Naive thymus-derived CD4-positive, alpha-beta T cell (primary cell): Measurements from ENCODE around the gene LRRC4C. TPM values are rescaled to one million over a fixed set of nuclear protein-coding genes. Genes with fewer than 3 reads are reported as not detected.

ENCODE experiments used
- ATAC-seq: fragments of 150-1000 bp; cut with Tn5 transposase; 2 replicates; pipeline ENCODE4 v1.10.0; 2021; ENCODE audit warnings: mild to moderate bottlenecking, moderate library complexity
- CTCF ChIA-PET: fragments of 350-600 bp; sonication (Branson Sonifier 250); formaldehyde crosslinking; loops from one replicate; lab custom pipeline; 2021; ENCODE audit warnings: antibody characterized with exemption; lab: Charles Lee
- POLR2A ChIA-PET: fragments of 350-600 bp; sonication (Branson Sonifier 250); formaldehyde crosslinking; loops from one replicate; lab custom pipeline; 2021; ENCODE audit warnings: antibody characterized with exemption, inconsistent platforms; lab: Charles Lee
- DNase-seq, 9 donors: peaks; one replicate each; pipeline versions ENCODE4 v3.0.0 to v3.0.0-alpha.2; 2020 to 2022; ENCODE audit warnings: mixed read lengths in 1 of 9
- H3K27ac ChIP-seq: one replicate; pipeline ENCODE4 v1.7.0; 2013; ENCODE audit warnings: mild to moderate bottlenecking, low read depth, low read length, moderate library complexity
- H3K27me3 ChIP-seq, 2 donors: one replicate each; pipeline ENCODE4 v1.7.0; 2013; ENCODE audit warnings: low read length in 2 of 2, mild to moderate bottlenecking in 2 of 2, moderate library complexity in 2 of 2; ENCODE audit not compliant: control insufficient read depth in 2 of 2, insufficient read depth in 2 of 2
- H3K36me3 ChIP-seq, 3 experiments: 1 replicate in 2 of 3; 2 replicates in 1 of 3; pipeline ENCODE4 v1.7.0; 2013; ENCODE audit warnings: low read length in 3 of 3, mild to moderate bottlenecking in 3 of 3, moderate library complexity in 1 of 3; ENCODE audit not compliant: insufficient read depth in 3 of 3, control insufficient read depth in 2 of 3
- H3K4me1 ChIP-seq, 2 donors: one replicate each; pipeline ENCODE4 v1.7.0; 2013; ENCODE audit warnings: low read length in 2 of 2, mild to moderate bottlenecking in 2 of 2, moderate library complexity in 1 of 2; ENCODE audit not compliant: control insufficient read depth in 2 of 2, insufficient read depth in 2 of 2
- H3K4me3 ChIP-seq: 2 replicates; pipeline ENCODE4 v1.7.0; 2013; ENCODE audit warnings: mild to moderate bottlenecking, low read length
- H3K9me3 ChIP-seq, 3 experiments: 1 replicate in 2 of 3; 2 replicates in 1 of 3; pipeline ENCODE4 v1.7.0; 2013; ENCODE audit warnings: low read length in 3 of 3; ENCODE audit not compliant: control insufficient read depth in 2 of 3
- H3K27ac Mint-ChIP-seq, 9 donors: one replicate each; pipeline ENCODE4 v1.8.0; 2020 to 2022; ENCODE audit warnings: mixed read lengths in 9 of 9, mild to moderate bottlenecking in 8 of 9, moderate library complexity in 5 of 9, inconsistent platforms in 2 of 9
- H3K27me3 Mint-ChIP-seq, 5 donors: one replicate each; pipeline ENCODE4 v1.8.0; 2021 to 2022; ENCODE audit warnings: mixed read lengths in 5 of 5, mild to moderate bottlenecking in 1 of 5
- H3K36me3 Mint-ChIP-seq, 5 donors: one replicate each; pipeline ENCODE4 v1.8.0; 2020 to 2022; ENCODE audit warnings: mixed read lengths in 5 of 5, mild to moderate bottlenecking in 3 of 5, inconsistent platforms in 1 of 5
- H3K4me1 Mint-ChIP-seq, 7 donors: one replicate each; pipeline ENCODE4 v1.8.0; 2020 to 2022; ENCODE audit warnings: mixed read lengths in 7 of 7, mild to moderate bottlenecking in 3 of 7, inconsistent platforms in 1 of 7
- H3K4me3 Mint-ChIP-seq, 10 donors: one replicate each; pipeline ENCODE4 v1.8.0; 2020 to 2022; ENCODE audit warnings: mild to moderate bottlenecking in 10 of 10, mixed read lengths in 10 of 10, moderate library complexity in 6 of 10, inconsistent platforms in 2 of 10
- H3K9me3 Mint-ChIP-seq, 11 donors: one replicate each; pipeline ENCODE4 v1.8.0; 2020 to 2022; ENCODE audit warnings: mixed read lengths in 11 of 11, mild to moderate bottlenecking in 4 of 11, inconsistent platforms in 1 of 11, moderate library complexity in 1 of 11
- intact Hi-C, 2 donors: fragments of 100-400 bp; cut with micrococcal nuclease; formaldehyde crosslinking; loops; one replicate each; pipeline ENCODE4 v1.15.1; 2023
- polyA plus RNA-seq, 2 donors: library from polyadenylated mRNA; unstranded; fragments of 300-500 nt; fragmentation: Illumina TruSeq; gene quantifications; one replicate each; pipeline ENCODE4 v1.2.3, GENCODE V29; 2021
- total RNA-seq, 6 experiments: library from RNA in 5 of 6; stranded (reverse) in 5 of 6; gene quantifications; 1 replicate in 5 of 6; 2 replicates in 1 of 6; pipeline ENCODE4 v1.2.3 and lab custom pipeline; 2021 to 2026

LRRC4C gene
- total and polyA plus RNA-seq, 7 experiments from 2014 or later, result not detected

DNA sequence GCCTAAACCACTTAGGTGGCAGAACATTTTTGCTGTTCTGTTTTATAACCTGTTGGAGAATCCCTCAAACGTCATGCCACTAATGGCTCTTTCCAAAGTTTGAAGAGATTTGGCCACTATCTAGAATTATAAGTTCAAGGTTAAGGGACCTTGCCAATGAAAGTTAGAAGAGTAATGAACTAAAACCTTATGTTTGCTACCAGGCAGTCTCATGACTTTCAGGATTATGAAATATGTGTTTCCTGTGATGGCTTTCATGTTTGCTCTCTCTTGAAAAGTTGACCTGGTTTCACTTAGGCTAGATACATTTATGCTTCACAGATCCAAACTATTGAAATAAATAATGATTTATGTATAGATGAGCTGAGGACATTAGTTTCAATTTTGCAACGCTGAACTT lies 340.0 kb downstream of the LRRC4C start:
- Mint-ChIP-seq H3K4me1 (no peaks in the 10 kb centered on the region), H3K27ac (no peak overlapping the region), H3K9me3 (peaks cover 0 to 24% (median 9%) of the 10 kb centered on the region in 11 donors), H3K27me3 (no peaks in the 10 kb centered on the region), H3K36me3 (no peaks in the 10 kb centered on the region), H3K4me3 (no peak overlapping the region)
- intact Hi-C loops, result no loop called here
- no peak overlapping the region for H3K27ac ChIP-seq
- CTCF ChIA-PET, result no interaction called here
- no peaks in the 10 kb centered on the region for H3K27me3 ChIP-seq
- no peaks in the 10 kb centered on the region for H3K4me1 ChIP-seq
- no peak overlapping the region for H3K4me3 ChIP-seq
- H3K36me3 ChIP-seq, result no peaks in the 10 kb centered on the region
- ATAC-seq (no peak), DNase-seq (no peak)
- POLR2A ChIA-PET, result no interaction called here
- H3K9me3 ChIP-seq, result no peaks in the 10 kb centered on the region

DNA sequence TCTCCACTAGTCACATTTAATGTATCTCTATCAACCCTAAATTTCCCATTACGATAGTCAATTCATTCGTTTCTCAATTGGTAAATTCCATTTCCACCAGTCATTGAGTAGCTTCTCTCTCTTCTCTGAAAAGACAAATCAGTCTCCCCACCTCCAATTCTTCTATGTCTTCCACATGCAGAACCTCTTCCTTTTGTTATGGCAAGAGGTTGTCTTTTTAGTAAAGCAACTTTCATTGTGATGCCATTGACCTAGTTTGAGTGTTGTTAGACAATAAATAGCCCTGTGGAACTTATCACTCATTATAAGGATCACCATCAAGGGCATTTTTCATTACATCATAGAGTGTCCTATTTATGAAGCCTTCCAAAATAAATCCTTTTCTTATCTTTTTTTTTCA lies 340.9 kb downstream of the LRRC4C start:
- ATAC-seq (no peak), DNase-seq (no peak)
- Mint-ChIP-seq H3K9me3 (peaks cover 0 to 26% (median 8%) of the 10 kb centered on the region in 11 donors), H3K27me3 (no peaks in the 10 kb centered on the region), H3K27ac (no peak overlapping the region), H3K4me1 (no peaks in the 10 kb centered on the region), H3K4me3 (no peak overlapping the region), H3K36me3 (no peaks in the 10 kb centered on the region)
- ChIA-PET POLR2A (no interaction called here), CTCF (no interaction called here)
- Histone ChIP-seq H3K27ac (no peak overlapping the region), H3K9me3 (no peaks in the 10 kb centered on the region), H3K36me3 (no peaks in the 10 kb centered on the region), H3K27me3 (no peaks in the 10 kb centered on the region), H3K4me1 (no peaks in the 10 kb centered on the region), H3K4me3 (no peak overlapping the region)
- intact Hi-C loops, result no loop called here

DNA sequence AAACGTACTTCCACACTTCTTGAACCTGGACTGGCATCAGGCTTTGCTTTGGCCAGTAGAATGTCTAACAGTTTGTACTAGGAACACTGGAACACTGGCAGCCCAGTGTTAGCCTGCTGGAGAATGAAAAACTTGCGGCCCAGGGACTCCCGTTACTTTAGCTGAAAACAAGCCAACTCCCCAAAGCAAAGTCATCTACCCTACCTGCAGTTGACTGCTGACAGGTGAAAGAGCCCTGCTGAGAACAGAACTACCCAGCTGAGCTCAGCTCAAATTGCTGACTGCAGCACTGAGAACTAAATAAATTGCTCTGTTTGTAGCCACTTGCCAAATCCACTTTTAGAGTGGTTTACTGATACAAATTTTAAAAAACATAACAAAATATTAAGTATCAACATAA lies 342.5 kb downstream of the LRRC4C start:
- H3K36me3 Mint-ChIP-seq, result no peaks in the 10 kb centered on the region
- Histone ChIP-seq H3K27me3 (no peaks in the 10 kb centered on the region), H3K4me3 (no peak overlapping the region), H3K27ac (no peak overlapping the region), H3K4me1 (no peaks in the 10 kb centered on the region), H3K36me3 (no peaks in the 10 kb centered on the region), H3K9me3 (no peaks in the 10 kb centered on the region)
- intact Hi-C loops, result no loop called here
- no peak overlapping the region for H3K27ac Mint-ChIP-seq
- no peaks in the 10 kb centered on the region for H3K4me1 Mint-ChIP-seq
- DNase-seq (no peak), ATAC-seq (no peak)
- CTCF ChIA-PET, result no interaction called here
- H3K9me3 Mint-ChIP-seq, result peaks cover 0 to 28% (median 10%) of the 10 kb centered on the region in 11 donors
- no peak overlapping the region for H3K4me3 Mint-ChIP-seq
- POLR2A ChIA-PET, result no interaction called here
- no peaks in the 10 kb centered on the region for H3K27me3 Mint-ChIP-seq

- no peak overlapping the region for H3K4me3 ChIP-seq
- DNase-seq (no peak), ATAC-seq (no peak)
- H3K9me3 Mint-ChIP-seq, result peaks cover 0 to 16% (median 5%) of the 10 kb centered on the region in 11 donors
- no peak overlapping the region for H3K27ac Mint-ChIP-seq
- no peaks in the 10 kb centered on the region for H3K27me3 ChIP-seq
- intact Hi-C loops, result no loop called here
- ChIA-PET POLR2A (no interaction called here), CTCF (no interaction called here)
- no peaks in the 10 kb centered on the region for H3K27me3 Mint-ChIP-seq
- no peaks in the 10 kb centered on the region for H3K4me1 Mint-ChIP-seq
- H3K4me3 Mint-ChIP-seq, result no peak overlapping the region
- H3K4me1 ChIP-seq, result no peaks in the 10 kb centered on the region
- H3K27ac ChIP-seq, result no peak overlapping the region
- no peaks in the 10 kb centered on the region for H3K36me3 ChIP-seq
- no peaks in the 10 kb centered on the region for H3K9me3 ChIP-seq
- H3K36me3 Mint-ChIP-seq, result no peaks in the 10 kb centered on the region
Observed at GRCh38 chr11:41115066-41115465, 344.4 kb downstream of the LRRC4C start.

DNA sequence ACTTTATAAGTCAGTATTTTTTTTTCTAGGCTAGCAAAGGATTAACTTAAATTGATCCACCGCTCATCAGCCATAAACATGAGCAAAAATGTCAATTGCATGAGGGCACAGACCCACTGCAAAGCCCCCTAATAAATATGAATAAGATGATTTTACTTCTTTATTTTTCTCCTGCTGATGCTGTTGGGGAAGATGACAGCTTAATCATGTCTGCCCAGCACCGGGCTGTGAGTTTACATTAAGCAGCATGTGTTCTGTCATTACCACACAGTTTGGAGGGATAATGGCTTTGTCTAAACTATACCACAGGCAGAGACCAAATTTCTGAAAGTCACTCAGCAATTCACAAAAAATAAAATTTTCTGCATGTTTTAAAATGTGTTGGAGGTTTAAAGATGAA lies 346.3 kb downstream of the LRRC4C start:
- Mint-ChIP-seq H3K27me3 (no peaks in the 10 kb centered on the region), H3K36me3 (no peaks in the 10 kb centered on the region), H3K9me3 (peaks cover 0 to 20% (median 4%) of the 10 kb centered on the region in 11 donors), H3K27ac (no peak overlapping the region), H3K4me3 (no peak overlapping the region), H3K4me1 (no peaks in the 10 kb centered on the region)
- no peak overlapping the region for H3K4me3 ChIP-seq
- CTCF ChIA-PET, result no interaction called here
- no peak for ATAC-seq
- H3K4me1 ChIP-seq, result no peaks in the 10 kb centered on the region
- no peaks in the 10 kb centered on the region for H3K36me3 ChIP-seq
- no peak overlapping the region for H3K27ac ChIP-seq
- DNase-seq, result no peak
- POLR2A ChIA-PET, result no interaction called here
- H3K9me3 ChIP-seq, result no peaks in the 10 kb centered on the region
- H3K27me3 ChIP-seq, result no peaks in the 10 kb centered on the region
- intact Hi-C loops, result no loop called here

GRCh38 chr11:41110527-41110926 lies 348.9 kb downstream of the LRRC4C start:
- Histone ChIP-seq H3K9me3 (no peaks in the 10 kb centered on the region), H3K27me3 (no peaks in the 10 kb centered on the region), H3K27ac (no peak overlapping the region), H3K4me3 (no peak overlapping the region), H3K36me3 (no peaks in the 10 kb centered on the region), H3K4me1 (no peaks in the 10 kb centered on the region)
- intact Hi-C loops, result no loop called here
- ChIA-PET POLR2A (no interaction called here), CTCF (no interaction called here)
- Mint-ChIP-seq H3K9me3 (peaks cover 0 to 15% (median 3%) of the 10 kb centered on the region in 11 donors), H3K4me3 (no peak overlapping the region), H3K27ac (no peak overlapping the region), H3K4me1 (no peaks in the 10 kb centered on the region), H3K27me3 (no peaks in the 10 kb centered on the region), H3K36me3 (no peaks in the 10 kb centered on the region)
- DNase-seq, result no peak
- no peak for ATAC-seq

- H3K4me1 Mint-ChIP-seq, result no peaks in the 10 kb centered on the region
- ATAC-seq (no peak), DNase-seq (no peak)
- ChIA-PET CTCF (no interaction called here), POLR2A (no interaction called here)
- H3K27ac ChIP-seq, result no peak overlapping the region
- H3K36me3 Mint-ChIP-seq, result no peaks in the 10 kb centered on the region
- no peak overlapping the region for H3K27ac Mint-ChIP-seq
- H3K9me3 ChIP-seq, result no peaks in the 10 kb centered on the region
- no peak overlapping the region for H3K4me3 Mint-ChIP-seq
- H3K9me3 Mint-ChIP-seq, result peaks cover 2 to 31% (median 11%) of the 10 kb centered on the region in 11 donors
- no peaks in the 10 kb centered on the region for H3K27me3 ChIP-seq
- no peaks in the 10 kb centered on the region for H3K36me3 ChIP-seq
- no peak overlapping the region for H3K4me3 ChIP-seq
- H3K27me3 Mint-ChIP-seq, result no peaks in the 10 kb centered on the region
- H3K4me1 ChIP-seq, result no peaks in the 10 kb centered on the region
- intact Hi-C loops, result no loop called here
Observed at GRCh38 chr11:41102471-41102870, 357.0 kb downstream of the LRRC4C start.
